GM04503 (cell line): Measurements from ENCODE around the gene COL21A1.

Source experiments
- DNase-seq: peaks from one replicate; pipeline ENCODE4 v3.0.0-alpha.2; 2012; ENCODE audit warnings: low read depth

Gene COL21A1

DNA sequence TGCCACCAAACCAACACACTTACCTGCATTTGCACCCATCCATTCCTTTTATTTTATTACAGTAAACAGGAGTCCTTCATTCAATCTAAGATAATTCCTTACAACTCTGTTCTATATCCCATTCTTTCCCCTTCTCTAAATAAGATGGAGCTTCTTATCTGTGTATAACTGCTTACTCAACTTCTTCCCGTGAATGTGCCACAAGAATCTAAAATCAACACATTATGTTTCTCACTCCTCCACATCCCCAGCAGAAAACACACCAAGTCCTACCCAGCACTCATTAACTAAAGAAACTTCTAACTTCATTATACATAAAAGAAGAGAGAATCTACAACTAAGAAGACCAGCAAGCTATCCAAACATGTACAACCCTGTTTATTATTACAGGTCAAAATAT, 141.1 kb downstream of the COL21A1 start:
- DNase-seq: no peak

DNA sequence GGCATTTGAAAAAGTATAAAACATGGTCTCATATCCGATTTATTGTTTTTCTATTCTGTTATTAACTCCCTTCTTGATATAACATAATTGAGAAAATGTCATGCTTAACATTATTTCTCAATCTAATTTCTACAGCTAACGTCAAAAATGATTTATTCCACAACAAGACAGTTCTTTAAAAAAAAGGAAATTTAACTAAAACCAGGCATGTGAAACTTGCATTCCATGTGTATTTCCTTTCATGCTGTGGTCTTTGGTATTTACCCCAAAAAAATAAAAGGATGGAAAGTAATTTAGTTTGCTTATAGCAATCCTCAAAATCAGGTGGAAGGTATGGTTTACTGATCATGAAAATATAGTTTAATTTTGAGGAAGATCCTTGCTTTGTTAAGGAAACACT, 142.8 kb downstream of the COL21A1 start:
- DNase-seq: no peak

DNA sequence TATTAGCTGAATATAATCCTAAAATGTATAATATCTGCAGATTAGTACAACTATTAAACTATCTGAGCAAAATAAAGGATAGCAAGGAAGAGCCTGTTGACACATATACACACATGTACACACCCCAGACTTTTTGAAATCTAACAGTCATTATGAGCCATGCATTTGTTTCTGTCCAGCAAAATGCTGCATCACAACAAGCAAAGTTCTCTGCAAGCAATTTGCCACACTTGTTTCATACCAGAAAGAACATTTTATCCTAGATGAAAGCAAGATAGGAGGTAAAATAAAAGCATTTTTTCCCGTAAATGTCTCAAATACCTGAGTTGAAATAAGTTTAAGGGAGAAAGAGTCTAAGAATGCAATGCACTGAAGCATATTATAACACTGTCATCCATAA, 145.2 kb downstream of the COL21A1 start:
- DNase-seq: no peak

DNA sequence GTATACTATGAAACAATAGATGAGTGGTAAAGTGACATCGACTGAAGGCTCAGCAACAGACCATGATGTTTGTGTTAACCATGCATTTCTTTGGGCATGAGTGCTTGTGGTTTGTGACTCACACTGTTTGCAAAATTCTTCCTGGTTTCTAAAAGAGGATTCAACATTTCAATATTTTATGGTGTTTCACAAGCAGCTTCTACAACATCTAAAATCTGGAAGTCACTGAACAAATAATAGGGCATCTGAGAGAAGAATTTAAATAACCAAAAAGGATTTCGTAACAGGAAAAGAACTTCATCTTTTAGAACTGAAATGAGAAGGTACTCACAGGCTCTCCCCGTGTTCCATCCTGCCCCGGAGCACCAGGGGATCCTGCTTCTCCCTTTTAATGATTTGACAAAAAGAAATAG, 146.2 kb downstream of the COL21A1 start:
- peak; percentile 96 for DNase-seq

DNA sequence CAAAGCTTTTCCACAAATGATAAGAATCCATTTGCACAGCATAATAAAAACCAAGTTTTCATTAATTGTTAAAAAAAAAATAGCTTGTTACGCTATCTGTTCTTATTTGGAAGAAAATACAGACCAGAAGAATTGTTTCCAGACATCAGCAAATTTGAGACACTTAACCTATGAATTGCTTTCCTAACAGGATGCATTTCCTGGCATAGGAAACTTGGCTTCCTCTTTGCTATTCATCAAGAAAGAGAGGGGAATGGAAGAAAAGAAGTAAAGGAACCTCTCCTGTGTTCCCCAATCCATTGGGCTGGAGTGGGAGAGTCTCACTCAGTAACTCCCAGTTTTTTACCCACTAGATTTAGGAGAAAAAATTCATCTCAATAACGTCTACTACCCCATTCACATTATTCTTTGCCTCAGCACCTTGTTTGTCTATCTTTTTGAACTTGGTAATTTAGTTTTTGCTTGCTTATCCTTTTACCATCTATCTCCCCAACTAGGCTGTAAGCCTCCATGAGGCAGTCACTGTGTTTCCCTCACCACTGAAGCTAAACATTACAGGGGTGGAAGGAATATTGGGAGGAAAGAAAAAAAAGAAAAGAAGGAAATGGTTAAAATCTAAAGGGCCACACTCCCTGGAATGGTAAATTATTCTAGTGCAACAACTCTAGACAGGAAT, 150.3 kb downstream of the COL21A1 start:
- DNase-seq: no peak

DNA sequence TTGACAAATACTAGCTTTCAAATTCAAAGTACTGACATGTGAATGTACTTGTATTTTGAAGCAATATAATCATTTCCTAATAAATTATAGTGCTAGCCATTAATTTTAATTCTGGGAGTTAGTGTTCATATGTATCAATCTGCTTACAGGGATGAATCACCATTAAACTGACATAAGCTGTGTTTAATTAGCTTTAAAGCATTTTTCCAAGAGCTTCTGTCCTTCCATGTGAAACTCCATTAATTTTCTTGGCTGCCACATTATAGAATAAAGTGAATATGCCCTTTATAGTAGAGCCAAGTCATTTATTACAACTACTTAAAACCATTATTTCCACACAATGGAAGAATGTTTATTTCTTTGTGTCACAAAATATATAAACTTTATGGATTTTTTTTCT, 150.8 kb downstream of the COL21A1 start:
- no peak for DNase-seq

DNA sequence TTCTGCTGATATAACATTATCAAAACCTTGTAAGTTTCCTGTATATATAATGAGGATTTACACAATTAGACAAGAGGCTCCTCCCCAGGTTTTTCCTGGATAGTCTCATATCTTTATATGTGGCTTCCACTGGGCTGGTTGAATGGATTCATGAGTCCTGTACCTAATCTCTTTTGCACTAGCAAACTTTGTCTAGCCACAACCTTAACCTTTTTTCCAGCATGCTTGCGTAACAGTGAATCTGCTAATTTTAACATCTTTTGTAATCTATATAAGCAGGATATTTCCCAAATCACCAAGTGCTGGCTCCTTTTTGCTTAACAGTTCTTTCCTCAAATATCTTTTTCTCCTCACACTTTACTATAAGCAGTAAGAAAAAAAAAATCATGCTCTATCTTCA, 153.6 kb downstream of the COL21A1 start:
- no peak for DNase-seq

DNA sequence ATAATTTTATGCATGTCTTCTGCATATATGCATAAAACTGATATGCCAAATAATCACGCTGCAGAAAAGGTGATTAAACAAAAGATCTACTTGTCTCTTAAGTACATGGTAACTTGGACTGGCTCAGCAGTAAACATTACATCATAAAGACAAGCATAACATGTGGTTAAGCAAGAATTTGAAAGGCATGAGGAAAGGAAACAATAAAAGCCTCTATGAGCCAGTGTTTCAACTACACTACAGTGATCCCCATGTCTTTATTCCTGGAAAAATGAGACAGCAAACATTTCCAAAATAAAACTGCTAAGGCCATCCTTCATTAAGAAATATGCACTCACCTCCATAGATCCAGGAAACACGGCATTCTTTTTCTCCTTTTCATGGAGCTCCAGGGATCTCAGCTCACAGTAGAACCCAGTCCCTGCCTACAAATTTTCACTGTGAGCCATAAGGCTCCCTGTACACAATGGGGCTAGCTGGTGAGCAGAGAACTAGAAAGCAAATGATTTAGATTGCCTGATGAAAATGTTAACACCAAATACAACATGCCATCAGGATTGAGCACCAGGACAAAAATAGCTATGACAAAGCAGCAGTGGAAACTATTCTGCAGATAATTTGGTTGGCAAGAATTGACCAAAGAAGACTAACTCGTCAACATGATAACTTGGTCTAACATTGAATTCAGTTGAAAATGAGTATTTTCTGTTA, 156.1 kb downstream of the COL21A1 start:
- DNase-seq: peak; percentile 67

DNA sequence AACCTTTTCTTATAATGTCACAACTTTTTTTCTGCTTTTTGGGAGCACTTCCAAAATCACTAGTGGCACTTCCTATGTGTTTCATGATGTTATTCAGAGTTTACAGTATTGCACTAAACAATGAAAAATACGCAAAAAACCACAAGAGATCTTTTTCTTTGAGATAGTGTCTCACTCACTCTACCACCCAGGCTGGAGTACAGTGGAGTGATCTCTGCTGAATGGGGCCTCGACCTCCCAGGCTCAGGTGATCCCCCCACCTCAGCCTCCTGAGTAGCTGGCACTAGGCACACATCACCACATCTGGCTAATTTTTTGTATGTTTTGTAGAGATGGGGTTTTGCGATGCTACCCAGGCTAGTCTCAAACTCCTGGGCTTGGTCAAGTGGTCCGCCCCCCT, 158.7 kb downstream of the COL21A1 start:
- DNase-seq: no peak

DNA sequence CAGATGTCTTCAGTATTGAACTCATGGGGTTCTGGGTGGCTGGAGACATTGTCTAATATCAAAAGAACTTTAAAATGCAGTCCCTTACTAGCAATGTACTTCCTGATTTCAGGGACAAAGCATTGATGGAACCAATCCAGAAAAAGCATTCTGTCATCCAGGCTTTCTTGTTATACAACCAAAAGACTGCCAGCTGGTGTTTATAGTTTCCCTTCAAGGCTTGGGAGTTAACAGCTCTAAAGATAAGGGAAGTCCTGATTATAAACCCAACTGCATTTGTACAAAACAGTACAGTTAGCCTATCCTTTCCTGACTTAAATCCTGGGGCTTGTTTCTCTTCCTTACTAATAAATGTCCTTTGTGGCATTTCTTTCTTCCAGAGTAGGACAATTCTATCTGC, 160.0 kb downstream of the COL21A1 start:
- DNase-seq: no peak

DNA sequence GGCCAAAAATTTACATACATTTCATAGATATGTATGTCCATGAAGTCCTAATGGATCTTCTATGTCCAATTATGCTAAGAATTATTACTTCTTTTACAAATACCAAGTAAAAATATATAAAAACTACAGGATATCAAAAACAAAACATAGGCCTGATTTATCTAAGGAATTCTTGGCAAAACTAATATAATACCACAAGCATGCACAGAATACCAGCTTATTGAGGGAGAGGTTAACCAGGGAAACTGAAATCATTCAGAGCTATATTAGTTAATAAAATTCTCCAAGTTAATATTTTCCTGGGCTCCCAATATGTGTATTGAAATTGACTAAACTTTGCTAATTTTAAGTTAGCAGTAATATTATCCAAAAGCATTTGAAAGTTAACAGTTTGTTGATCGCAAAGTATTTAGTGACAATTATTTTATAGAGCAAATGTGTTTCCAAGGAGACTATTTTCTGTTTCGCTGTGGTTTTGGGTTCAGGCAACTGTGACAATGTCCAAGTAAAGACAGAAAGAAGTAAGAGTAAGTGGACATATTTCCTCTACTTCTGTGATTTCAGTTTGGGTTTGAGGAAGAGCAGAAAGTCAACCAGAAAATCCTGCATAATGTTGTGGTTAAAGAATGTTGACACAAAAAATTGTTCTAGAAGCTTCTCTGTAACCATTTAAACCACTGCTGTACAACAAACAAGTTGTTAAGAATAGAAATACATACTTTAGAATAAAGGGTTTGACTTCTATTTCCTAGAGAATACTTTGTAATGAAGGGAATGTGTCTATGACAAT, 167.4 kb downstream of the COL21A1 start:
- no peak for DNase-seq

DNA sequence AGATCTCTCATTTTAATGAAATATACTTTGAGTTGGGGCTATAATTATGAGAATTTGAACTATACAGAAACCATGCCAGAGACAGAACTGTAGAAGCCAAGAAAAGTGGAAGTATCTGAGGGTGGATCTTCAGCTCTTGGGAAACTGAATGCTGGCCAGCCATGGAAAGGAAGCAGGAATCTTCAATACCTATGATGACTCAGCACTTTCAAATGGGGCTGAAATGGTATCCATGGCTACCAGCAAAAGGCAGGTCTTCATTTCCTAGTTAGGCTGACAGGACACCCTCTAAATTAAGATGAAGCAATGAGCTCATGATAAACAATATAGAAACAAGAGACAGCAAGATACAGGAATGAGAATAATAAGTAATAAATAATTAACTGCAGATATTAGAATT, 171.3 kb downstream of the COL21A1 start:
- no peak for DNase-seq

DNA sequence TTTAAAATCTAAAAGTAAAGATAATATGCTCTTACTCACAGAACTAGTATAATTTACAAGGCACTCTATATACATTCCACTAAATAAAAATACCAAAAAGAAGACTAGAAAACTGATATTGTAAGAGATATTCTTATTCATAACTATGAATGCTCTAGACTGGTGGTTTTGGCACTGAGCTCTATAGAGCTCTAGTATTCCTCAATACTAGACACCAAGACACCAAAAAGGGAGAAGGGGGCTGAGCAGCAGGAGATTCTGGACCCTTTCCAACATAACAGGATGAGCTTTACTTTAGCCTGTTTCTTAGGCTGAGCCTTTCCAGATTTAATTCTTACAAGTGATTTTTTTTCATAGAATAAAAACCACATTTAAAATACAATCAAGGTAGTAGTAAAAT, 173.6 kb downstream of the COL21A1 start:
- DNase-seq: no peak

DNA sequence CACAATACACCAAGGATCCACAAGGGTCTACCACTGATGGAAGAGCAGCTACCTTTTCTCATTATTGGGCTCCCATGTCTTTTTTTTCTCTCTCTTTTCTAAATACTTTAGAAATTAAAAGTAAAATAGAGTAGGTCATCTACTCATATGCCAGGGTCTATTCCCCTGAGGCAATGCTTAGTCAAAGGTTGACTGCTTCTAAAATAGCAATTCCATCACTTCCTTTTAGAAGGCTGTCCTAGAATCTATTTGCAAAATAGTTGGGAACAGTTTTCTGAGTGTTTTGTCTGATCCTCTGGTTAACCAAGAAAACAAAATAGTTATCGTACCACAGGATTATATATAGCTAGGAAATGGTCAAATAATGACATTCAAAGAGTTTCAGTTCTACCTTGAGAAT, 174.1 kb downstream of the COL21A1 start:
- DNase-seq: no peak

DNA sequence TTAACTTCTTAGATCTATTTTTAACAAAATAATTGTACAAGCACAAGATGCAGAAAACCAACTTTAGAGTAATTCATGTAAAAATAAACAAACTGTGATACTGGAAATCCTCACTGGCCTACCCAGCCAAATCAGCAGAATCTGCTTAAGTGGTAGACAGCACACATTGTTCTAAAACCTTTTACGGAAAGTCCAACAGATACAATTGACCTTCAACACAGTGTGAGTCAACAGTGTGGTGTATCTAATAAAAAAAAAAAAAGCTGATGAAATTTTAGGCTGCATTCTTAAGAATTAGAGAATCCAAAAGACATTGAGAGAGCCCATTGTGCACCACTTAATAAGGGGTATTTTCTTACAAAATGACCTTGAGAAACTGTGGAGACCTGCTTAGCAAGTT, 174.5 kb downstream of the COL21A1 start:
- no peak for DNase-seq

DNA sequence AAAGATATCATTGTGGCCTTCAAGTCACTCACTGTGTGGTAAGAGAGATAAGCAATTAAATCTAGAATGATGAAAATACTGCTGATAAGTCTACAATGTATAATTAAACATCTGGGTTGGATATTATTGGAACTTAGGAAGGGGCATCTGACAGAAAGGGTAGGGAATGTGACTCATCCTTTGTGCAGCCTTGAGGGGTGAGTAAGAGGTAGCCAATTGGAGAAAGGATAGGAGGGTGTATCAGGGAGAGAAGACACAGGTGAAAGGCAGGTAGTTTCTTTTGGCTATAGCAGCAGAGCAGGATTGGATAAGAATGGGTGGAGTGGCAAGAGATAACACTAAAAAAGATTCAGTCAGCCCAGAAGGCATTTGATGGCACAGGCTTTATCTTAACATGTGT, 182.0 kb downstream of the COL21A1 start:
- DNase-seq: no peak

DNA sequence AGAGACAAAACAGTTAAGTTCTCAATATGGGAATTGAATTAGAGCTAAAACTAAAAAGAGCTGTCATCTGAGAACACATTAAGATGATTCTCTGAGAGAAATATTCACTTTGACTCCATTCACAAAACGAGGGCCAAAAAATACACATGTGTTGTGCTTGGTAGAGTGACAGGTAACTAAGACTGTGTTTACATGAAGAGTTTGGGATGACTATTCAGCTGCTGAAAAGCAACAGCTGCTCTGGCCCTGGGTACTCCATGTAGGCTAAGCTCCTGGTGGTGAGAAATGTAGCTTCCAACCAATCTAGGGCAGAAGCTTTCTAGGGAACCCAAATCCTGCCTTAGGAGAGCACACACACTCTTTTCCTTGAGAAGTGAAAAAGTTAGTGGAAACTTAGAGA, 184.5 kb downstream of the COL21A1 start:
- no peak for DNase-seq

DNA sequence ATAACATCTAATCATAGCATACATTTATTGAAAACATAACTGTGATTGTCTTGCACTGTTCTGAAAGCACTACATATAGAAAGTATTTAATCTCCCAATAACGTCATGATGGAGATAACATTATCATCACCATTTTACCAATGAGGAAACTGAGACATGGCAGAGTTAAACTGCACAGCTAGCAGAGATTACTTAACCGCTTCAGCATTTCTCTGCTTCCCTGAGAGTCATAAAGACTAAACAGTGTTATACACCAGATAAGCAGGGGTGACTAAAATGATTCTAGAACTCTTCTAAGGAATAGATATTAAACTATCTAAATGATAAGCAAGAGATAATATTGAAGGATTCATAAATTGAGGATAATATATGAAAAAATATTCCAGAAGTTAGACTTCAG, 188.7 kb downstream of the COL21A1 start:
- no peak for DNase-seq

DNA sequence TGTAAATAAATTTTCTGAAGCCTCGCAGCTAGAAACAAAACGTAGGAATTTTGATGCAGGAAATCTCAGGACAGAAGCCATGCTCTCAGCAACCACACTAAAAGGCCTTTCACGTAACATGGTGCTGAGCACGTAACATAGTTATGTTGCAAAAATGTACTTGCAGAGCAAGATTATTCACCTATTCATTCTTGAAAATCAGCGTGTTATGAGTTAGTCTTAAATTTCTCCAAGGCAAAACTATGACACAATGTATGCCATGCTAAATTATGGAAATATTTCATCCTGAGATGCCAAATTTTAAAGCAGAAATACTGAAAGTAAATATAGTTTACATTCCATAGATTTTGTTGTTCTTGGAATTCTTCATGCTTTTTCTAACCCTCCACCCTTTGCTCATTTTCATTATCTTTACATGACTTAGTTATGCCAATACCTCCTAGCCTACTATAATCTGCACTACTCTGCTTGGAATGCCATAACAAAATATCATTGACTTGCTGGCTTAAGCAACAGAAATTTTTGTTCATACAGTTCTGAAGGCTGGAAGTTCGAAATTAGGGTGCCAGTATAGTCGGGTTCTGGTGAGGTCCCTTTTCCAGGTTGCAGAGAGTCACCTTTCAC, 192.2 kb downstream of the COL21A1 start:
- no peak for DNase-seq

DNA sequence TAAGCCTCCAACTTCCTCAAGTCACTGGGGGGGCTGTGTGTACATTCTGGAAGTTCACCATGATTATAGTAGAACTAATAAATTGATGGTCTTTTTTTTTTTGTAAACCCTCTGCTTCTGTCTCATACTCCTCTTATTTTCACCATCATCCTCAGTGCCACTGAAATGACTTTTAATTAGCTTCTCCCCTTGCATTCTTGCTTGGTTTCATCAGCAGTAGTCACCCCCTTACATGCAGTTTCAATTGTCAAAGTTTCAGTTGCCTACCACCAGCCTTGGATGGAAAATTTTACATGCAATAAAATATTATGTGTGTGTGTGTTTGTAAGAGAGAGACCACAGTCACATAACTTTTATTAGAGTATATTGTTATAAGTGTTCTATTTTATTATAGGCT, 196.2 kb downstream of the COL21A1 start:
- no peak for DNase-seq

DNA sequence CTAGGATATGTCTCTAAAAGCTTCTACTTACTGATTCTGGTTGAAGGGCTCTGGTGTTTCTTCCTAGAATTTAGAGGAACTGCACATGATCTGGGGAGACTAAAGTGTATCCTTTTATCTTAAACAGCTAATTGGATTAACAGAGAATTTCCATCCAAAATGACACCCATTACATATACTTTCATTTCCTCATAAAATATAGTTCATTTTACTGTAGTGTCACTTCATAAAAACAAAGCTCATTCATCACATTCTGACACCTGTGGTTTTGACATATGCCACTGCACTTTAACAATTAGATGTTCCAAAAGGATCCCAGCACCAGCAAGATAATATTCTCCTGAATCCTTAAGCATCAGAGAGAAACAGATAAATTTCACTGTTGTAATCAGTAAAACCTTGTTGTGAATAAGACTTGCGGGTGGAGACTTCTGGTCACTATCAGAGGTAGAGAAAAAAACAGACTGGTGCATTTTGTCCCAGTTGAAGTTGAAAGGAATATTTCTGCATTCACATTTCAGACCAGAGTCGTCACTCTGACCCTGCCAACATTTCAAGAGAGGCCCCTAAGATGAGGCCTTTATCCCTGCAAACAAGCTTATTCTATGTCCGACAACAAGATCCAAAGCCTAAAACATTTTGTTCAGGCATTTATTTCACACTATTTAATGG, 196.7 kb downstream of the COL21A1 start:
- DNase-seq: no peak

DNA sequence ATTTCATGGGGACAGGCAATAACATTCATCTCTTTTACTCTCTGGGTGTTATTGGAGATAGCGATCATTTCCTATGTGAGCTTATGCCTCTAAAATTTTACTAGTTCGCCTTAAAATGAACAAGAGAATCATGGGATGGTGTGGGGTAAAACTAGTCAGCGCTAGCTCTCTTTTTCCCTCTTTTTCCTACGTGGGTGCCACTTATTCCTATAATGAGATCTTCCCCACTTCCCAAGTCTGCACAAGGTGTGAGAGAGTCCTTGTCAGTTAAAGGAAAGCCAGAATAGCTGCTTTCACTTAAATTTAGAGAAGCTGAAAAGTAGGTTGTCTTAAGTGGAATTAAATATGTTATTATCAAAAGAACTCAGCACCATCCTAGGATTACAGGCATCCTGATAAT, 198.8 kb downstream of the COL21A1 start:
- no peak for DNase-seq
